ENCODE data around the gene CCNQ.

GRCh38 chrX:153582896-153583295 lies 16.0 kb downstream of the CCNQ start:
- TF ChIP-seq CTCF (conservative IDR thresholded peaks at IDR 0.05 in 1 of 2, IDR thresholded peaks at IDR 0.05 in 1 of 2; ENCODE audit: low read depth in 1 of 2, low read length in 2 of 2) (no peak), EZH2 (IDR thresholded peaks at IDR 0.05; ENCODE audit: low read length, missing control alignments) (no peak)
